ENCODE results near the gene CYP39A1.

The CYP39A1 gene

GRCh38 chr6:46539866-46540265, 112.8 kb downstream of the CYP39A1 start:
- Histone ChIP-seq H3K4me2 (ENCODE audit: low read length) (no peak overlapping the region), H3K36me3 (ENCODE audit: insufficient read depth, low read length) (no peaks in the 10 kb centered on the region), H3K9me3 (replicated peaks; ENCODE audit: low read length) (peaks cover 5% of the 10 kb centered on the region), H3K27me3 (ENCODE audit: control insufficient read depth, insufficient read depth, low read length) (peaks cover 15% of the 10 kb centered on the region), H3K4me1 (ENCODE audit: control insufficient read depth, insufficient read depth, low read length) (no peaks in the 10 kb centered on the region), H3K9ac (ENCODE audit: low read depth, low read length) (no peak overlapping the region), H3K4me3 (ENCODE audit: low read length) (no peak overlapping the region)

- no peaks in the 10 kb centered on the region for H3K36me3 ChIP-seq (ENCODE audit: insufficient read depth, low read length)
- no peak overlapping the region for H3K9ac ChIP-seq (ENCODE audit: low read depth, low read length)
- no peak overlapping the region for H3K4me2 ChIP-seq (ENCODE audit: low read length)
- H3K9me3 ChIP-seq (replicated peaks; ENCODE audit: low read length) = peaks cover under 1% of the 10 kb centered on the region
- H3K4me1 ChIP-seq (ENCODE audit: control insufficient read depth, insufficient read depth, low read length) = no peaks in the 10 kb centered on the region
- no peak overlapping the region for H3K4me3 ChIP-seq (ENCODE audit: low read length)
- H3K27me3 ChIP-seq (ENCODE audit: control insufficient read depth, insufficient read depth, low read length) = peaks cover 15% of the 10 kb centered on the region
These were observed 113.7 kb downstream of the CYP39A1 start for GRCh38 chr6:46538800-46539480.

- Histone ChIP-seq H3K27me3 (ENCODE audit: control insufficient read depth, insufficient read depth, low read length) (no peaks in the 10 kb centered on the region), H3K36me3 (ENCODE audit: insufficient read depth, low read length) (no peaks in the 10 kb centered on the region), H3K4me2 (ENCODE audit: low read length) (no peak overlapping the region), H3K9ac (ENCODE audit: low read depth, low read length) (no peak overlapping the region), H3K4me1 (ENCODE audit: control insufficient read depth, insufficient read depth, low read length) (peaks cover 8% of the 10 kb centered on the region), H3K9me3 (replicated peaks; ENCODE audit: low read length) (no peaks in the 10 kb centered on the region), H3K4me3 (ENCODE audit: low read length) (no peak overlapping the region)
These were observed 121.7 kb downstream of the CYP39A1 start for GRCh38 chr6:46530896-46531295.

- Histone ChIP-seq H3K9me3 (replicated peaks; ENCODE audit: low read length) (no peaks in the 10 kb centered on the region), H3K4me3 (ENCODE audit: low read length) (no peak overlapping the region), H3K9ac (ENCODE audit: low read depth, low read length) (no peak overlapping the region), H3K36me3 (ENCODE audit: insufficient read depth, low read length) (no peaks in the 10 kb centered on the region), H3K27me3 (ENCODE audit: control insufficient read depth, insufficient read depth, low read length) (no peaks in the 10 kb centered on the region), H3K4me2 (ENCODE audit: low read length) (no peak overlapping the region), H3K4me1 (ENCODE audit: control insufficient read depth, insufficient read depth, low read length) (peaks cover 8% of the 10 kb centered on the region)
These were observed 123.5 kb downstream of the CYP39A1 start for GRCh38 chr6:46528961-46529750.

GRCh38 chr6:46526607-46527006, 126.0 kb downstream of the CYP39A1 start:
- Histone ChIP-seq H3K4me3 (ENCODE audit: low read length) (no peak overlapping the region), H3K4me2 (ENCODE audit: low read length) (no peak overlapping the region), H3K27me3 (ENCODE audit: control insufficient read depth, insufficient read depth, low read length) (no peaks in the 10 kb centered on the region), H3K9me3 (replicated peaks; ENCODE audit: low read length) (no peaks in the 10 kb centered on the region), H3K4me1 (ENCODE audit: control insufficient read depth, insufficient read depth, low read length) (peaks cover 10% of the 10 kb centered on the region), H3K36me3 (ENCODE audit: insufficient read depth, low read length) (no peaks in the 10 kb centered on the region), H3K9ac (ENCODE audit: low read depth, low read length) (no peak overlapping the region)

GRCh38 chr6:46525583-46525982, 127.0 kb downstream of the CYP39A1 start:
- Histone ChIP-seq H3K4me2 (ENCODE audit: low read length) (no peak overlapping the region), H3K36me3 (ENCODE audit: insufficient read depth, low read length) (no peaks in the 10 kb centered on the region), H3K27me3 (ENCODE audit: control insufficient read depth, insufficient read depth, low read length) (no peaks in the 10 kb centered on the region), H3K9me3 (replicated peaks; ENCODE audit: low read length) (no peaks in the 10 kb centered on the region), H3K4me1 (ENCODE audit: control insufficient read depth, insufficient read depth, low read length) (peaks cover 14% of the 10 kb centered on the region), H3K9ac (ENCODE audit: low read depth, low read length) (no peak overlapping the region), H3K4me3 (ENCODE audit: low read length) (no peak overlapping the region)

GRCh38 chr6:46521464-46521971, 131.1 kb downstream of the CYP39A1 start:
- Histone ChIP-seq H3K9me3 (replicated peaks; ENCODE audit: low read length) (no peaks in the 10 kb centered on the region), H3K27me3 (ENCODE audit: control insufficient read depth, insufficient read depth, low read length) (no peaks in the 10 kb centered on the region), H3K36me3 (ENCODE audit: insufficient read depth, low read length) (no peaks in the 10 kb centered on the region), H3K4me3 (ENCODE audit: low read length) (no peak overlapping the region), H3K4me2 (ENCODE audit: low read length) (no peak overlapping the region), H3K9ac (ENCODE audit: low read depth, low read length) (no peak overlapping the region), H3K4me1 (ENCODE audit: control insufficient read depth, insufficient read depth, low read length) (peaks cover 11% of the 10 kb centered on the region)

- Histone ChIP-seq H3K9me3 (replicated peaks; ENCODE audit: low read length) (no peaks in the 10 kb centered on the region), H3K4me1 (ENCODE audit: control insufficient read depth, insufficient read depth, low read length) (peaks cover 11% of the 10 kb centered on the region), H3K4me3 (ENCODE audit: low read length) (no peak overlapping the region), H3K4me2 (ENCODE audit: low read length) (no peak overlapping the region), H3K9ac (ENCODE audit: low read depth, low read length) (no peak overlapping the region), H3K36me3 (ENCODE audit: insufficient read depth, low read length) (no peaks in the 10 kb centered on the region), H3K27me3 (ENCODE audit: control insufficient read depth, insufficient read depth, low read length) (no peaks in the 10 kb centered on the region)
These were observed 135.4 kb downstream of the CYP39A1 start for GRCh38 chr6:46517202-46517601.

- no peaks in the 10 kb centered on the region for H3K9me3 ChIP-seq (replicated peaks; ENCODE audit: low read length)
- H3K9ac ChIP-seq (ENCODE audit: low read depth, low read length) = no peak overlapping the region
- H3K36me3 ChIP-seq (ENCODE audit: insufficient read depth, low read length) = no peaks in the 10 kb centered on the region
- peaks cover 16% of the 10 kb centered on the region for H3K4me1 ChIP-seq (ENCODE audit: control insufficient read depth, insufficient read depth, low read length)
- no peaks in the 10 kb centered on the region for H3K27me3 ChIP-seq (ENCODE audit: control insufficient read depth, insufficient read depth, low read length)
- H3K4me3 ChIP-seq (ENCODE audit: low read length) = no peak overlapping the region
- no peak overlapping the region for H3K4me2 ChIP-seq (ENCODE audit: low read length)
These were observed 139.1 kb downstream of the CYP39A1 start for GRCh38 chr6:46513533-46513932.

GRCh38 chr6:46511320-46511719, 141.3 kb downstream of the CYP39A1 start:
- no peak overlapping the region for H3K4me3 ChIP-seq (ENCODE audit: low read length)
- H3K4me1 ChIP-seq (ENCODE audit: control insufficient read depth, insufficient read depth, low read length) = peaks cover 16% of the 10 kb centered on the region
- no peak overlapping the region for H3K9ac ChIP-seq (ENCODE audit: low read depth, low read length)
- H3K9me3 ChIP-seq (replicated peaks; ENCODE audit: low read length) = no peaks in the 10 kb centered on the region
- no peak overlapping the region for H3K4me2 ChIP-seq (ENCODE audit: low read length)
- H3K27me3 ChIP-seq (ENCODE audit: control insufficient read depth, insufficient read depth, low read length) = no peaks in the 10 kb centered on the region
- no peaks in the 10 kb centered on the region for H3K36me3 ChIP-seq (ENCODE audit: insufficient read depth, low read length)

- no peak overlapping the region for H3K4me3 ChIP-seq (ENCODE audit: low read length)
- no peak overlapping the region for H3K9ac ChIP-seq (ENCODE audit: low read depth, low read length)
- peaks cover 16% of the 10 kb centered on the region for H3K4me1 ChIP-seq (ENCODE audit: control insufficient read depth, insufficient read depth, low read length)
- H3K36me3 ChIP-seq (ENCODE audit: insufficient read depth, low read length) = no peaks in the 10 kb centered on the region
- no peaks in the 10 kb centered on the region for H3K9me3 ChIP-seq (replicated peaks; ENCODE audit: low read length)
- no peaks in the 10 kb centered on the region for H3K27me3 ChIP-seq (ENCODE audit: control insufficient read depth, insufficient read depth, low read length)
- H3K4me2 ChIP-seq (ENCODE audit: low read length) = peak overlapping the region; percentile 48
These were observed 142.0 kb downstream of the CYP39A1 start for GRCh38 chr6:46510651-46511050.
